Esophagus mucosa (tissue), 1 donor: ENCODE results near the gene GALNT13. TPM values are rescaled to one million over a fixed set of nuclear protein-coding genes. Genes with fewer than 3 reads are reported as not detected.

Source experiments
- ATAC-seq: fragments of 200-7000 bp; cut with Tn5 transposase; one replicate; pipeline ENCODE4 v1.9.1; 2020
- total RNA-seq: library from RNA; stranded (reverse); gene quantifications from one replicate; pipeline ENCODE4 v1.2.4, GENCODE V29; 2023
- donor health status: DM: yes; HTN: yes; CAD: no.

Gene GALNT13
- total RNA-seq, 1 donor from 2014 or later = 0.04 TPM

DNA sequence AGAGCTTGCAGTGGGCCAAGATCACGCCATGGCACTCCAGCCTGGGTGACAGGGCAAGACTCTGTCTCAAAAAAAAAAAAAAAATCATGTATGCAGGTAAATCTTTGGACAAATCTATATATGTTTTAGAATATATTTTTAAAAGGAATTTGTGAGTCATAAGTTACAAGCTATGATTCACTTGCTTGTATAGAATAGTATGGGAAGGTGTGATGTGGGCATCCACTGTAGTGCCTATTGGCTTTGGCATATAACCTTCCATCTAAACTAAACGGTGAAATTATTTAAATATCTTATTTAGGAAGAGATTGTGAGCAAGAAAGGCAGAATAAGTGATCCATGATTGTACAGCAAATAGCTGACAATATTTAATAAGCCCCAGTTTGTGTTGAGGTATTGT lies 261.1 kb downstream of the GALNT13 start:
- no peak for ATAC-seq

DNA sequence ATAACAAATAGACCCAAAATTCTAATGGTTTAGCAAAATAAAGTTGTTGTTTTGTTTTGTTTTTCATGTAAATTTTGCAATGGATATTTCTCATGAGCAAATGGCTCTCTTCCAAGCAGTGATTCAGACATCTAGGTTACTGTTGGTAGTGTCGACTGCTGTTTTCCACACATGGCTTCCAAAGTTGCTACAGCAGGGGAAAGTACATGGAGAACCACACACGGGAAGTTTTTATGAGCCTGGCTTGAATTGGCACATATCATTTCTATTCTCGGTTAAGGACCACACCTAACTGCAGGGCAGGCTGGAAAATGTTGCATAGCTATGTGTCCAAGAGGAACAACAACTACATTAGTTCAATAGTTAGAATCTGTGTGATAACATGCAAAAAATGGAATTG lies 262.1 kb downstream of the GALNT13 start:
- no peak for ATAC-seq

DNA sequence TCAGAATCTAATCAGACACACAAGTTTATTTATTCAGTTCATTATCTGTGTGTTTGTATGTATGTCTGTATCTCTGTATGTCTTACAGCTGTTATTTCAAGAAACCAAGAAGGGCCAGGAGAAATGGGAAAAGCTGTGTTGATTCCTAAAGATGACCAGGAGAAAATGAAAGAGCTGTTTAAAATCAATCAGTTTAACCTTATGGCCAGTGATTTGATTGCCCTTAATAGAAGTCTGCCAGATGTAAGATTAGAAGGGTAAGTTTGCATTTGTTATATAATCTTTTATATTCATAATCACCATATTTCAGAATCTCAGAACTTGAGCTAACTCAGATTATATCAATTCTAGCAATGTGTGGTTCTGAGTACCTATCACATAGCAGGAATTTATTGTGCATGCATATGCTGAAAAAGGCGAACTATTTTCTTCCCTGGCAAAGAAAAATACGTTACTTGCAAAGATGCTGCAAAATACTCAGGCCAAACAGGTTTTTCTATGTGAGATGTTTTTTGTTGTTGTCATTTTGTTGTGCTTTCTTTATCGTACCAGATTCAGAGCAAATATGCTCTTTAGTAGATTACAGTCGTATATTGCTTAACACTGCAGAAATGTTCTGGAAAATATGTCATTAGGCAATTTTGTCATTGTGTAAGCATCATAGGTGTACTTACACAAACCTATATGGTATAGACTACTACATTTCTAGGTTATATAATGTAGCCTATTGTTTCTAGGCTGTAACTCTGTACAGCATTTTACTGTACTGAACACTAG lies 268.7 kb downstream of the GALNT13 start:
- no peak for ATAC-seq

DNA sequence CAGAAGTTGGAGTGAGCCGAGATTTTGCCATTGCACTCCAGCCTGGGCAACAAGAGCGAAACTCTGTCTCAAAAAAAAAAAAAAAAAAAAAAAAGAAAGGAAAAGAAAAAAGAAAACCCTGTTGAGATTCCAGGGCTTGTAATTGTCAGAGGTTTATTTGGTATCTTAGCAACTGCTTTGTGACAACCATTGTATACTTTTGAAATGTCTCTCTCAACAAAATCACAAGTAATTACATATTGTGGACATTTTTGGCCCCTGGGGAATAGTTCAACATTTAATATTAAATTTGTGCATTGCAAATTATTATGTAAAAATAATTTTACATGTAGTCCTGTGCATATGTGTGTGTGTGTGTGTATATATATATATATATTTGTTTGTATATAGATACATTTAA lies 270.8 kb downstream of the GALNT13 start:
- ATAC-seq = no peak

DNA sequence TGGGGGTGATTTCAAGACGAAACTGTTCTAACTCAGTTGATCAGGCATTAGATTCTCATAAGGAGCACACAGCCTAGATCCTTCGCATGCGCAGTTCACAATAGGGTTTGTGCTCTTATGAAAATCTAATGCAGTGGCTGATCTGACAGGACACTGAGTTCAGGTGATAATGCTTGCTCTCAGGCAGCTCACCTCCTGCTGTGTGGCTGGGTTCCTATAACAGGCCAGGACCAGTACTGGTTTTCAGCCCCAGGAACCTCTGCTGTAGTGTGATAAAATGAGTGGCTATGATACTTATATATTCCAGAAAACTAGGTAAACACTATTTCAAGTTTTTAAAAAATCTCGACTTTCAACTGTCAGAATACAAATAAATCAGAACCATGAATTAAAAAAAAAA lies 271.4 kb downstream of the GALNT13 start:
- ATAC-seq = no peak

DNA sequence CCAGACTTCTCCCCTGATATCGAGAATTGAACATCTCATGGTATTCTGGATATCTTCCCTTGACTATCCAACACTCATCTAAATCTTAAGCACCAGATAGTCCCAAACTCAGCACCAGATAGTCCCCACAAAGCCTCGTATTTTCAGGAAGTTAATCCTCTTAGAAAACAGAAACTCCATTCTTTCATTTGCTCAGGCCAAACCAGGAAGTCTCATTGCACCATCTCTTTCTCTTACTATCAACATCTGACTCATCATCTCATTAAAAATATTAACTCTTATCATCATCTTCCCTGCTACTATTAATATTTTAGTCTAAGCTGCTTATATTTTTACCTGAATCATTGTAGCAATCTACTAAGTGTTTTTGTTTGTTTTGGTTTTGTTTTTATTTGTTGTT lies 286.4 kb downstream of the GALNT13 start:
- no peak for ATAC-seq

DNA sequence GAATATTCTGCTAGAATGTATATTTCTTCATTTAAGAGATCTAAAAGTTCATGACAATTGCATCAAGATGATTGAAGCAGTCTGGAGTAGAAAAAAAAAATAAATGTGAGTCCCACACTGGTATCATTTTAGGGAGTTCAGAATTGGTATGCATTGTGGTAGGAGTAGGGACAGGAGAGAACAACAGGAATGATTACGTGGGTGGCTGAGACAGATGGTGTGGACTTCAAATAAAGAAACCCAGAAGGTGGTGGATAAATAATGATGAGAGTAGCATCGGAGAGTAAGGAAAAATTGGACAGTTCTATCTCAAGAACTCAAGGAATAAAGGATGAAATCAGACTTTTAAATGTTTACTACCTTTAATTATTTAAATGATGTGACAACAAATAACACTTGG lies 289.6 kb downstream of the GALNT13 start:
- ATAC-seq = no peak

DNA sequence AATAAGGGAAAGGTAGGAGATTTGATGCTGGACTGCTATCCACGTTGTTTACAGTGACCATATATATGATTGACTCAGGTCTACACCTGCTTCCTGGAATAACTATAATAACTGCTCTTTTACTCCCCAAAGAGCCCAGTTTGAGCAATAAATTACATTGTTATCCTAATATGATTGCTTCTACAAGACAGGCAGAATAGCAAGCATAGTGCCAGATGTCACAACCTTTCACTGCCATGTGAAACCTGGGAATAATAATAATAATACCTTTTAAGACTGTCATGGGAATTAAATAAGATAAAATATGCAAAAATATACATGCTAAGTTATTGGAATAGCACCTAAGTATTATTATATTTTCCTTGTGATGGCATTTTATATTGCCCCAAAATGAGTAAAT lies 298.7 kb downstream of the GALNT13 start:
- ATAC-seq = no peak

DNA sequence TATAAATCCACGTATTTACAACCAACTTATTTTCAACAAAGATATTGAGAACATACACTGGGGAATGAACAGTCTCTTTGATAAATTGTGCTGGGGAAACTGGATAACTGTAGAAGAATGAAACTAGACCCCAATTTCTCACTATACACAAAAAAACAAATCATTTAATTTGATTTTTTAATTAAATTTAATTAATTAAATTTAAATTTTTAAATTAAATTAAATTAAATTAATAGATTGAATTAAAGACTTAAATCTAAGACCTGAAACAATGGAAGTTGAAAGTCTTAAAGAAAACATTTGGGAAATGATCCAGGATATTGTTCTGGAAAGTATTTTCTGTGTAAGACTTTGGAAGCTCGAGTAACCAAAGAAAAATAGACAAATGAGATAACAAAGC lies 301.4 kb downstream of the GALNT13 start:
- ATAC-seq = no peak

DNA sequence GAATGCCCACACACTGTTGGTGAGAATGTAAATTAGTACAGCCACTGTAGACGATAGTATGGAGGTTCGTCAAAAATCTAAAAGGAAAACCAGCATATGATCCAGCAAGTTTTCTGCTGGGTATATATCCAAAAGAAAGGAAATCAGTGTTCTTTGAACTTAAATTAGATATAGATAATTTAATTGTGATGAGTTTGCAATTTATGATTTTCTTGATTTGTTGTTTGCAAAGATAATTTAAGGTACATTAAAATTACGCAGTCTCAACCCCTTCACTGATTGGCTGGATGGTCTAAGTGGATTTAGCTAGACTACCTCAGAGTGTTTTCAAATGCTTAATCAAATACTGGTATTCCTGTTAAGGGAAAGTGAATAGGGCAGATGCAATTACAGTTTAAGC lies 302.2 kb downstream of the GALNT13 start:
- no peak for ATAC-seq

DNA sequence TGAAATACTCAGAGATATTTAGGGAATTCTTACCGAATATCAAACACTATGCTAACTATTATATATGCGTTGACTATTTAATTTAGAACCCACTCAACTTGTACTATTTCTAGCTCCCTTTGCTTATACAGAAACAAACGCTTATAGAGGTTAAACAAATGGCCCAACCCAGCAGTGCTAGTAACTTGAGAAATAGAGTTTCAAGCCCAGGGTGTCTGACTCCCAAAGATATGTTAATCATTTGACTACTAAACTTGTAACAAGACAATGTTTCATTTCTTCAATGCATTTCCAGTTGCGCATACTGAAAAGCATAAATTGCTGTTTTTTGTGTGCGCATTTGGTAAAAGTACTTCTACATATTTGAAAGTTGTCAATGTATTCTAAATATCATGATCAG lies 310.3 kb downstream of the GALNT13 start:
- no peak for ATAC-seq

DNA sequence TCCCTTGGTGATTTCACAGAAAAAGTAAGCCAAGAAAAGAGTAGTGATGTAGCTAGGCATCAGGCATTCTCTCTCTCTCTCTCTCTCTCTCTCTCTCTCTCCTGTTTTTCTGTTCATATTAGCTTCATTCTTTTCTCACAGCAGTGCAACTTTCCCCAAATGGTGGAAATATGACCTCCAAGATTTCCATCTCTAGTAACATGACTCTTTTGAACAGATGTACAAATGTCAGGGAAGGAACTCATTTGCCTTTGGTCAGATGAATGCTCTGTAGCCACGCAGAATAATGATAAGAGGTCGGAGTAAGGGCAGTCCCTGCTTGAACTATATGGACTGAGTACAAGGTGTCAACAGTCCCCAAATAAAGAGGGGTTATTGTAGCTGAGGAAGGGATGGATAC lies 316.2 kb downstream of the GALNT13 start:
- no peak for ATAC-seq

DNA sequence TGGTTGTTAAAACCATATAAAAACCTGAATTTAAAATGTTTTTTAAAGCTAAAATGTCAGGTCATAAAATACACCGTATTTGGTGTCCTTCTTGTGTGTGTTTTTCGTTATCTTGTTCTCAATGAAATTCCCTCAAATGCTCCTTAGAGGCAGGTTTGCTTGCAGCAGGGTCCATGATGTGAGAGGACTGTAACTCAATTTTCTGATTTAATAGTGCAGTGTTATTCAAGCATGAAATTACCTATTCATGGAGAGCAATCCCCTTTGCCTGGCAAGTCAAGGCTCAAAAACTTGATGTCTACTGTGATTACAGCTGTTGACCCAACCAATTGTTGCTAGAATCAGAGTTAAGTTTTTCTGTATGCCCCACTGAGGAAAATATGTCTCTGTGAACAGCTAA lies 318.2 kb downstream of the GALNT13 start:
- no peak for ATAC-seq

DNA sequence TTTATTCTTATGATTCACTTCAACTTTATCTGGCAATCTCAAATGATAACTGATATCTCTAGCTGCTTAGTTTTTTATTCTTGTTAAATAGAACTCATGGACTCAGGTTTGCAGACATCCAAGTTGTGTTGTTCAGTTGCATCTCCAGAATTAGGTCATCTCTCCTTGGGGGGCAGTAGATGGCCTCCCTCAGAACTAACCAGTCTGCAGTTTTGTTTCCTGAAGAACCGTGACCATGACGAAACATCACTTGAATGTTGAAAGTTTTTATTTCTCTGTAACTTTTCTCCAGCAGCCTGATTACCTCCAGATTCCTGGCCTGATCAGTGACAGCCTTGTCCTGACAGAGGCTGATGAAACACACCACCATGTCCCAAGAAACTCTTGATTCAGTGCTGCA lies 321.5 kb downstream of the GALNT13 start:
- no peak for ATAC-seq

DNA sequence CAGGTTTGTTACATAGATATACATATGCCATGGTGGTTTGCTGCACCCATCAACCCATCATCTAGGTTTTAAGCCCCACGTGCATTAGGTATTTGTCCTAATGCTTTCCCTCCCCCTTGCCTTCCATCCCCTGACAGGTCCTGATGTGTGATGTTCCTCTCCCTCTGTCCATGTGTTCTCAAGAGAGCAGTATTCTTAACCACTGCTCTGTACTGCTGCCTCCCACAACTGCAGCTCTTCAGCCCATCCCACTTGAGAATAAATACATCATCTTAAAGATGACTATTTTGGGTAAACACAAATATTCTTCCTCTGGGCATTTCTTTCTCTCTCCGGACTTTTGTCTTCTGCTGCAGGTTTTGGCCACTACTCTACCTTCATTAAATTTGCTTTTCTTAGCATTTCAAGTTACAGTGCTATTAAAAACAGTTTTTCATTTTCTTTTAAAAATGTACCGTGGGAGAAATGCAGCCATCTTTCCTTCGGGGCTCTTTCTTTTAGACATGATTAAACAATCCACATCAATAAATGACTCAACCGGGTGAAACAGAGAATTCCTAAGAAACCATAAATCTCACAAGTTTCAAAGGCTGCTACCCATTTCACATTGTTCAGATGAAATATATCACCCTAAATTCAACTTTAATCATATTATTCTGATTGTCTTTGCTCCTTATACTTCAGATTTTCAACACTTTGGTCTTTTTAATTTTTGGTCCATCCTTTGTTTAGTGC lies 323.4 kb downstream of the GALNT13 start:
- ATAC-seq = no peak

DNA sequence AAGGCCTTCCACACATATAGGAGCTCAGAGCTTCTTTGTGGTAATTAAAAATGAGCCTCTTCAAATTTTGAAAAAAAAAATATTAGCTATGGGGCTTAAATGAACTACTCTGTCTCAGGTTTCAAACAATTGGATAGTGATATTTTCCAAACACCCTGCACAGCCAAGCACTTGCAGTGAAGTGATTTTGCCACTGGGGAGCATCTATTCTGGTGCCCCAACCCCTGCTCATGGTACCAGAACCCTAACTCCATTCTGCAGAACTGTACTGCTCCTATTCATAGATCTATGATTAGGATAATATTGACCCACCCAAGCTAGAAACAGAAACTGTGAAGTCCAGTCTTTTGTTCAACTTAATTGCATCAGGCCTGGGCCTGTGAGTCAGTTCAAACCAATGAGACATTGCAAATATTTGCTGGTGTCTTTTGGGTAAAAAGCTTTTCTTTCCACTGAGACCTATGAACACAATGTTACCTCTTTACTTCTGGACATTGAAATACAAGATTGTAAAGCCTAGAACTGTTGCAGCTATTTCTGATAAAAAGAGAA lies 324.0 kb downstream of the GALNT13 start:
- no peak for ATAC-seq

DNA sequence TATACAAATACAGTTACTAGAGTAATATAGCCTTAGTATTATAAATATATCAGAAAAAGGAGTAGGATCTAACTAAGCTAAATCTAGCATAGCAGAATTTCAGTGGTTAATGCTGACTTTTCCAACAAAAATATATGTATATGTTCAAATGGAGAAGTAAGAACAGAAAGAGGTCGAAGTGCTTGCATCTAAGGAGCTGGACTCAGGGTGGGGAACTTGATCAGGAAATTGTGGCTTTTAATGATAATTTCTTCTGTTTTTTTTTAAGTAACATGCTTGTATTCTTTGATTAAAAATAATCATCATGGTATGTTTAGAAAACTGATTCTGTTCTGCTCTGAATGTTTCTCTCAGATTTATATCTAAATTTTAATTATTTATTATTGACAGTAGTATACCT lies 327.1 kb downstream of the GALNT13 start:
- no peak for ATAC-seq

DNA sequence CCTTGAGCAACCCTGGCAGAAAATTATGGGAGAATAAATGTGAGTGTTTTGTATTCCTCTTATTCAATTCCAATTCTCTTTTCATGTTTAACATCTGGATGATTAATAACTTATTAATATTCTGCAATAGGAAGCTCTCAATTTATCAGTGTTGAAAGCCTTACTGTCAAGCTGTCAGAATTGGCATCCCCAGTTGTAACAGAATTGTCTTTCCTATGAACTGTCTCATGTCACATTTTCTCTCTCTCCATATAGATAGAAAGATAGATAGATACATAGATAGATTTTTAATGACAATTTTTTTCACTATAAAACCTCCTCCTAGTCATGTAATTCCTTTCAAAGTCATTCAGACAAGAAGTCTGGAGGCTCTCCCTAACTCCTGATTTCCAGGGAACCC lies 331.5 kb downstream of the GALNT13 start:
- ATAC-seq = no peak

DNA sequence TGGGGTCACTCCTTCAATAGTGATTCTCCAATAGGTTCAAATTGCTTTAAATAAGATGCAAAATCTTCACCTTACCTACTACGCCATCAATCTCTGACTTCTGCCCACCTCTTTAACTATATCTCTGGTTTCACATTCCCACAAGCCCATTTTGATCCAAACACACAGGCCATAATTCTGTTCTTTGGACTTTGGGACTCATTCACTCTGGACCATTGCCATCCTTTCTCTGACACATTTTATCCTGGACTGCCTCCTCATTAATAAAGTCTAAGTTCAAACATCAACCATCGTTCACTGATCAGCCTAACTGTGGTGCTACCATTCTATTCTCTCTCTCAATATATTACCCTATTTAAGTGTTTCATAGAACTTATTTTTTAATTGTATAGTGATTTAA lies 332.2 kb downstream of the GALNT13 start:
- ATAC-seq = no peak

DNA sequence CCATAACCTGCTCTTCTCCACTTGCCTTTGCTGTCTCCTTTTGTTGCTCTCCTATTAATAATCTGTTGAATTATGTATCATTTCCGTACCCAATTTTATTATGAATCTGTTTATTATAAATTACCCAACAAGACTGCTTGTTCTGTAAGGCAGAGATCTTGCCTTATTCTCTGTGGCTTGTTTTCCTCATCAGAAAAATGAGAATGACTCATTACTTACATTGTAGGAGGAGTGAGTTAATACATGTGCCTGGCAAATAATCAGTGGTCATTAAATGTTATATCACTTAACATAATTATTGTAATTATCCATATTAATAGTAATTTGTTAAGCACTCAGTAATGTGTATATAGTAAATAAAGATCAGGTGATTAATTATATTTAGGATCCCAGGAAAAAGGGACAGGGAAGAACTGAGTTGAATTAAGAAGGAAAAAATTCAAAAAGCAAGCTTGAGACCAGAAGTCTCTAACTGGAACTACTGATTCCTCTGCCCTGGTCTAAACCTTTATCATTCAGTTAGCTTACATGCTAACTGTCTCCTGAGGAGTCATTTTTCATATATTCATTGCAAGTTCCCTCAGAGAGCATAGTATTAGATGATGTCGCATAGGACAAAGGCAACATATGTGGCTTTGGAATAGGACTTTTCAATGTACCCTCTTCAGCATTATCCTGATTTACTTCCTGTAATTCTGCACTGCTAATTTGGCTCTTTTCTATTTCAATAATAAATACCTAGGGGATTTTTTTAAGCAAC lies 335.7 kb downstream of the GALNT13 start:
- ATAC-seq = no peak

DNA sequence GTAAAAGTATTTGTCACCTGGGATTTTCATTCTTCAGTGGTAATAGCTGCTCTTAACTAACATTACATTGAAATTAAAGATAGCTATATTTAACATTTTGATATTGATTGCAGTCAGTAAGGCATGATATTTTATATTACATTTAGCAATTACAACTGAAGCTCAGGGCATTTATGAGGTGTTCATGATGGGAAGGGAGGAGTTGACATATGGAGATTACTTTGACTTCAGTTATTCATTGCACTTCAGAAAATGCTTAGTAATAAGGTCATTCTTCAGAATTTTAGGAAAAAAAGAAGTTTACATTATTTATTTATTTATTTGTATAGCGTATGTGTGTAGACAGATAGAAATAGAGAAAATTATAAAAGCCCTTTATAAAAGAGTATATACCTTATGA lies 352.0 kb downstream of the GALNT13 start:
- no peak for ATAC-seq

DNA sequence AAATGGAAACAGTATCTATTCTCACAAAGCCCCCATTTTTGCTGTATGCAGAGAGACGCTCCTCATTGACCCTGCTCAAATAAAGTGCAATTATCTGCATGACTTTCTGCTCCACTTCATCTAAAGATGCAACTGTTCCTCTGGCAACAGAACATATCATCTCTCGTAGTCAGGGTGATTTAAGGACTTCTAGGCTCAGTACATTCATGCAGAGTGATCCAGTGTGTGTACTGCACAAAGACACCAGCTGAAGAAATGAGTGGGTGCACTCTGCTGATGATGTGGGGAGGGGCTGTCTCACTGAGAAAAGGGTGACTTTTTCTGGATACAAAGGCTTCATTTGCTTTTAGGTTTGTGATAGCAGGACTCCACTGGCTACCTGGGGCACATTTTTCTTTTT lies 355.2 kb downstream of the GALNT13 start:
- ATAC-seq = no peak

DNA sequence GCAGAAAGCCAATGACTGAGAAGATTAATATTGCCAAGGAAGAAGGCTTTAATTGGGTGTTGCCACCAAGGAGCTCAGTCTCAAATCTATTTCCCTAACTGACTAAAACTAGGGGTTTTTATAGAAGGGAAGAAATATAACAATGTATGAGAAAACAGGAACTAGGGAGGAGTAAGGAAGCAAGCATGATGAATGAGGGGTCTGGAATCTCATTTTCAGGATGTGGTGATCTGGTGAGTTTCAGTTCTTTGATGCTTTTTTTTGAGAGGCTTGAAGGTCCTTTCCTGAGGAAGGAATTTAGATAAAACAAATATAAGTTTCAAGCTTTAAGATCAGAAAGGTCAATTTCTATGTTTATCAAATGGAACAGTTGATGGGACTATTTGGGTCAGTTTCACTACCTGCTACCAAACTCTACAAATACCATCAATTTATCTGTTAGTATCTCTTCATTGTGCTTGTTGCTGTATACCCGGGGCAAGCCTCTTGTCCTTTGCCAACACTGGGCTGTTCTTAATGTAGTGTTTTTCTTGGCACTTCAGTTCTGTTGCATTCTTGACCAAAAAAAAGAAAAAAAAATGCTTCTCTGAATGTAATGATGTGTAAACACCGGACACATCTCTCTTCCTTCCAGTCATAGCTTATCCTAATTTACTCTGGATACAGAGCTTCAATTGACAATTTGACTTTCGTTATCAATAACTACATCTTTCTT lies 357.0 kb downstream of the GALNT13 start:
- no peak for ATAC-seq
